RKO (cell line): ENCODE measurements around the gene TOMM7.
"Not testable (repeated sequence)": the region's sequence is repeated elsewhere in the genome, so short reads cannot be mapped to it uniquely, and the experiment has no call there.

Source experiments
- DNase-seq: peaks from one replicate; pipeline ENCODE4 v3.0.0-alpha.2; 2016; ENCODE audit warnings: low spot score

The TOMM7 gene

DNA sequence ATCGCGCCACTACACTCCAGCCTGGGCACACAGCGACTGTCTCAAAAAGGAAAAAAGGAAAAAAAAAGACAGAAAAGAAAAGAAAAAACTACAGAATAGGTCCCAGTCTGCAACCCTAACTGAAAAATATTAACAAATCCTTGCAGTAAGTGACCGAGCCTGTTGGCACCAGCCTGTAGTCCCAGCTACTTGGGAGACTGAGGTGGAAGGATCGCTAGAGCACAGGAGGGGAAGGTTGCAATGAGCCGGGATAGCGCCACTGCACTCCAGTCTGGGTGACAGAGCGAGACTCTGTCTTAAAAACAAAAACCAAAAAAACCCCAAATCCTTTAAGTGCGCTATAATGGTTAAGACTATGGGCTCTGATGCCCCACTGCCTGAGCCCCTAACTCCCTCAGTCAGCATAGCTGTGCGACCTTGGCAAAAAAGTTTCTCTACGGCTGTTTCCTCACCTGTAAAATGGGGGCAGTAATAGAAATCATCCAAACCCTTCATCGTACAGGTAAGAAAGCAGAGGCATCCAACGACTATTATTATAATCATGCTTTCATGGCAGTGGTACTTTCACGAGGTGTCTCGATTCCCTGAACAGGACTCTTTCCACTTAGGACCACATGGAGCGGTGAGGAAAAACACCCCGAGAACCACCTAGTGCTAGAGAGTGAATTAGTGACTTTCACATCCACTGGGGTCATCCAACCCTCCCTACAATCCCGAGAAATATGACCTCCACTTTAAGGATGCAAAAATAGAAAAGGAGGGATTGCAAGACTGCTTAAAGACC, 755 bp downstream of the TOMM7 start:
- DNase-seq = peak; percentile 37

- no peak for DNase-seq
These were observed 3.2 kb downstream of the TOMM7 start for GRCh38 chr7:22819476-22819875.

GRCh38 chr7:22814261-22815208, 8.1 kb downstream of the TOMM7 start:
- DNase-seq = peak; percentile 28

GRCh38 chr7:22812353-22812752, 10.3 kb downstream of the TOMM7 start:
- DNase-seq = no peak

DNA sequence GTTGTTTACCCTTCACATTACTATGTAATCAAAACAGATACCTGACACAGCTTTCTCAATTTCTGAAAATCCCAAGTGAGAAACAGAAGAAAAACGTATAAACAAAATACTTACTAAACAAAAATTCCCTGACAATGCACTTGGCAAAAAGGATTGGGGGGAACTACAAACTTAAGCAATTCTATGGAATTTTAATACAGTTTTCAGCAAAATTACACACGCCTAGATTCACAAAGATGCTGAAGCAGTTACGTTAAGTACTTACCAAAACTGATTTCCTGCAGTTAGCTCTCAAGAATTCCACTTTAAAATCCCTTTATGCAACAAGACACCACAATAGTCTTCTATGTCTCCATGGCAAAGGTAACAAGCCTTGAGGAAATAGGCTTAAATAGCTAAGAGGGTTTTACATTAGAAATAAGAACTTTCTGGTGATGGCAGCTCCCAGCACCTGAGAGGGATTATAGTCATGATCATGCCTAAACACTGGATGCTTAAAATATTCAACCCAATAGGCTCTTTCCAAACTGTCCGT, 10.8 kb downstream of the TOMM7 start:
- DNase-seq = no peak

GRCh38 chr7:22810843-22811242, 11.8 kb downstream of the TOMM7 start:
- no peak for DNase-seq

- no peak for DNase-seq
These were observed 12.6 kb downstream of the TOMM7 start for GRCh38 chr7:22809902-22810642.

DNA sequence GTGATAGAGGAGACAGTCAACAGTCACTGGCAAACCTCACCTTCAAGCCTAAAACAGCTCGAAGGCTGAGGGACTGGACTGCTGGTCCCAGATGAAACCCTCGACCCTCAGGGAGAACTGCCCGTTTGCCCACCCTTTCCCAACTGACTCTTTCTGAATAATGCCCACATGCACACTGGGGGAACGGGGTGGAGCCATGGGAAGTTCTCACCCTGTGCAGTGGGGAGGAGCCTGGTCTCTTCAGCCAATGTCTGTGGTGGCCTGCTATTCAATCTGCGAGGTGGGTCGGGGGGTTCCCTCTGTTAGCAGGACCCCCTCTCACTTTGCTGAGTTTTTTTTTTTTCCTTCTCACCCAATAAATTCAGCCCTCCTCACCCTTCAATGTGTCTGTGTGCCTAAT, 14.5 kb downstream of the TOMM7 start:
- no peak for DNase-seq

GRCh38 chr7:22806752-22807151, 15.9 kb downstream of the TOMM7 start:
- DNase-seq = no peak

GRCh38 chr7:22805227-22805626, 17.4 kb downstream of the TOMM7 start:
- no peak for DNase-seq

- not testable (repeated sequence) for DNase-seq
These were observed 19.8 kb downstream of the TOMM7 start for GRCh38 chr7:22802831-22803230.

- DNase-seq = no peak
These were observed 20.2 kb downstream of the TOMM7 start for GRCh38 chr7:22802426-22802825.

GRCh38 chr7:22801912-22802311, 20.7 kb downstream of the TOMM7 start:
- DNase-seq = no peak

DNA sequence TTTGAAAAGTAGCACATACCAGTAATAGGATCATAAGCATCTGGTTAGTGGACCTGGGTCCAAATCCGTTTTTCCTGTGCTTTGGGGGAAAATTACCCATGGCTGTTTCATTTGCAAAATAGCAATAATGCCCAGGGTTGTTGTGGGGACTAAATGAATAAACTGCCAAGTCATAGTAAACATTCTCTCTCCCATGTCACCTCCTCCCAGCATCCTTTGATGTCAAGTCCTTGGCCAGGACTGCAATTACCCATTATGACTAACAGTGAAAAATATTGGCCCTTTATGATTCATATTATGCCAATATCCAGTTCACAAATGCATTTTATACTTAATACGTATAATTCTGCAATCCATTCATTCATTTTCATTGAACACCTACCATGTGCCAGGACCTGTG, 23.0 kb downstream of the TOMM7 start:
- peak; percentile 10 for DNase-seq

GRCh38 chr7:22793593-22794462, 28.8 kb downstream of the TOMM7 start:
- DNase-seq = no peak

- no peak for DNase-seq
These were observed 31.2 kb downstream of the TOMM7 start for GRCh38 chr7:22791204-22792158.

GRCh38 chr7:22790640-22791039, 32.0 kb downstream of the TOMM7 start:
- not testable (repeated sequence) for DNase-seq

DNA sequence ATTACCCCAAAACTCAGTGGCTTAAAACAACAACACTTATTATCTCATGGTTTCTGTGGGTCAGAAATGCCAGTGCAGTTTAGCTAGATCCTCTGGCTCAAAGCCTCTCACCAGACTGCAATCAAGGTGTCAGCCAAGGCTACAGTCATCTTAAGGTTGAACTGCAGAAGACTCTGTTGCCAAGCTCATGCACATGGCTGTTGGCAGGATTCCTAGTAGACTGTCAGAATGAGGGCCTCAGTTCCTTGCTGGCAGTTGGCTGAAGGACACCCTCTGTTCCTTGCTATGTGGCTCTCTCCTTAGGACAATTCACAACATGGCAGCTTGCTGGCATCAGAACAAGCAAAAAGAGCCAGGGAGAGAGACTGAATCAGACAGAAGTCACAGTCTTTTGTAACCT, 34.7 kb downstream of the TOMM7 start:
- no peak for DNase-seq

DNA sequence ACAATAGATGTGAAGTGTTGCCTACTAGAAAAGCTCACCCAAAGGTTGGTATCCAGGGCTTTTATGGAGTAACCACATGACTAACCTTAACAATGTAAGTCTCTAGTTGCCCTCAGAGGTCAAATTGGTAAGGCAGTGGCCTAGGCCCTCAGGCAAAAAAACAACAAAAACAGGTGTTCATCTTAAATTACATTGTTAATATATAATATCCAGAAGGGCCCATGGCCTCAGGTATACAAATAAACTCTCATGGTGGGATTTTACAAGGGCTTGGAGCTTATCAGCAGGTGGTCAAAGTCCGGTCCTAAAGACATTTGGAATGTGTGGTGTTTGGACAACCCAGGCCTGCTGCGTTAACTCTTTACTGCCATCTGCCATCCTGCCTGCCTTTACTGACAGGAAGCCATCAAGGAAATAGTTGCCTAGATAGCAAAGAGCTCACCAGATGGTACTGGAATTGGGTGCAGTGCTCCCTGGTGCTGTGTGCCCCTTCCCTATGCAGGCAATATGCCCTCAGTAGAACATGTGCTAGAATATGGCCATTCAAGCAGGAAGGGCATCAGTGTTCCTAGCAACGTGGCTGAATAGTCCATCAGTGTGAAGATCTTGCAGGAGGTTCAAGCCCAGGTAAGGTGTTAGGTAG, 36.2 kb downstream of the TOMM7 start:
- DNase-seq = no peak
